H1 (cell line): ENCODE data around the gene NUP205. TPM values are rescaled to one million over a fixed set of nuclear protein-coding genes. Genes with fewer than 3 reads are reported as not detected.

Experiments used
- CTCF ChIA-PET: fragments of 300-600 bp; sonication (Branson Sonifier 250); formaldehyde crosslinking; loops from one replicate; lab custom pipeline; 2021; ENCODE audit not compliant: partially characterized antibody; lab: Charles Lee
- POLR2A ChIA-PET: fragments of 300-600 bp; sonication (Branson Sonifier 250); formaldehyde crosslinking; loops from one replicate; lab custom pipeline; 2021; ENCODE audit warnings: inconsistent platforms; ENCODE audit not compliant: partially characterized antibody; lab: Charles Lee
- DNase-seq, 2 experiments: peaks; one replicate each; pipeline versions ENCODE4 v3.0.0 to v3.0.0-alpha.2; 2010 to 2022; ENCODE audit warnings: low spot score in 2 of 2, low read depth in 1 of 2, mixed read lengths in 1 of 2
- FAIRE-seq: peaks from 2 replicates; lab custom pipeline; 2011; peaks lifted over from hg19 to GRCh38; lab: Jason Lieb, UNC
- H2AFZ ChIP-seq: 2 replicates; pipeline ENCODE4 v1.8.1; 2012; ENCODE audit warnings: low read length, inconsistent platforms
- H2AK5ac ChIP-seq: 2 replicates; pipeline ENCODE4 v1.6.1; 2013; ENCODE audit warnings: low read depth, low read length
- H2BK120ac ChIP-seq: replicated peaks from 2 replicates; pipeline ENCODE3; 2013; ENCODE audit warnings: low read depth, low read length, inconsistent platforms
- H2BK12ac ChIP-seq: 2 replicates; pipeline ENCODE4 v1.6.1; 2013; ENCODE audit warnings: low read depth, low read length
- H2BK15ac ChIP-seq: 2 replicates; pipeline ENCODE4 v1.6.1; 2013; ENCODE audit warnings: low read length
- H2BK20ac ChIP-seq: 2 replicates; pipeline ENCODE4 v1.6.1; 2013; ENCODE audit warnings: low read length
- H2BK5ac ChIP-seq: 2 replicates; pipeline ENCODE4 v1.6.1; 2013; ENCODE audit warnings: low read depth, low read length
- H3K14ac ChIP-seq: 2 replicates; pipeline ENCODE4 v1.6.1; 2013; ENCODE audit warnings: inconsistent platforms; ENCODE audit not compliant: insufficient read length
- H3K18ac ChIP-seq: 2 replicates; pipeline ENCODE4 v1.6.1; 2013; ENCODE audit warnings: low read length; ENCODE audit errors: extremely low read depth
- H3K23ac ChIP-seq: 2 replicates; pipeline ENCODE4 v1.6.1; 2013; ENCODE audit warnings: inconsistent platforms; ENCODE audit not compliant: insufficient read length
- H3K23me2 ChIP-seq: 2 replicates; pipeline ENCODE4 v1.6.1; 2013; ENCODE audit warnings: low read depth, low read length
- H3K27ac ChIP-seq: 2 replicates; pipeline ENCODE4 v1.6.1; 2011; ENCODE audit warnings: low read depth, low read length, inconsistent platforms
- H3K27me3 ChIP-seq, 4 experiments: replicated peaks in 1 of 4; 1 replicate in 1 of 4; 2 replicates in 3 of 4; pipeline versions ENCODE4 v1.6.1 to v1.8.1; 2011 to 2013; ENCODE audit warnings: low read length in 3 of 4, mild to moderate bottlenecking in 3 of 4, inconsistent platforms in 2 of 4, mixed read lengths in 2 of 4, moderate library complexity in 1 of 4; ENCODE audit not compliant: control insufficient read depth in 3 of 4, insufficient read depth in 3 of 4; ENCODE audit errors: extremely low read depth in 1 of 4
- H3K36me3 ChIP-seq, 4 experiments: 2 replicates each; pipeline versions ENCODE4 v1.6.1 to v1.8.1; 2011 to 2013; ENCODE audit warnings: mild to moderate bottlenecking in 4 of 4, low read length in 3 of 4, moderate library complexity in 2 of 4, control low read depth in 1 of 4, inconsistent platforms in 1 of 4; ENCODE audit not compliant: insufficient read depth in 4 of 4, control insufficient read depth in 2 of 4
- H3K4ac ChIP-seq: replicated peaks from 2 replicates; pipeline ENCODE3; 2013; ENCODE audit warnings: low read length, low read depth, mixed read lengths, inconsistent platforms; ENCODE audit not compliant: insufficient read length
- H3K4me1 ChIP-seq, 4 experiments: replicated peaks in 1 of 4; 1 replicate in 1 of 4; 2 replicates in 3 of 4; pipeline versions ENCODE4 v1.6.1 to v1.8.1; 2011 to 2013; ENCODE audit warnings: low read length in 3 of 4, inconsistent platforms in 2 of 4, mixed read lengths in 1 of 4; ENCODE audit not compliant: insufficient read depth in 4 of 4, control insufficient read depth in 3 of 4
- H3K4me2 ChIP-seq, 2 experiments: 2 replicates each; pipeline versions ENCODE4 v1.6.1 to v1.8.1; 2011 to 2013; ENCODE audit warnings: low read depth in 2 of 2, low read length in 2 of 2, control low read depth in 1 of 2, inconsistent platforms in 1 of 2, mild to moderate bottlenecking in 1 of 2; ENCODE audit not compliant: insufficient read depth in 1 of 2
- H3K4me3 ChIP-seq, 4 experiments: fragments of 200-600, 300-600 bp in 1 of 4; sonication (generic), shearing (Covaris generic), sonication (Bioruptor Twin) in 1 of 4; 2 replicates each; pipeline versions ENCODE4 v1.5.1 to v1.8.1; 2011 to 2016; ENCODE audit warnings: low read length in 4 of 4, low read depth in 3 of 4, control low read depth in 2 of 4, inconsistent platforms in 2 of 4, mild to moderate bottlenecking in 2 of 4, mixed read lengths in 1 of 4, moderate library complexity in 1 of 4; ENCODE audit not compliant: insufficient read depth in 2 of 4; ENCODE audit errors: extremely low read depth in 1 of 4
- H3K56ac ChIP-seq: replicated peaks from 2 replicates; pipeline ENCODE3; 2013; ENCODE audit warnings: low read depth, mild to moderate bottlenecking, mixed read lengths, low read length, inconsistent platforms; ENCODE audit not compliant: insufficient read length
- H3K79me1 ChIP-seq: 2 replicates; pipeline ENCODE4 v1.6.1; 2013; ENCODE audit warnings: low read depth, low read length, control low read depth
- H3K79me2 ChIP-seq, 2 experiments: 2 replicates each; pipeline versions ENCODE4 v1.6.1 to v1.8.1; 2012 to 2013; ENCODE audit warnings: low read length in 2 of 2, mild to moderate bottlenecking in 2 of 2, inconsistent platforms in 1 of 2; ENCODE audit not compliant: insufficient read depth in 2 of 2, control insufficient read depth in 1 of 2
- H3K9ac ChIP-seq, 4 experiments: replicated peaks in 1 of 4; 1 replicate in 1 of 4; 2 replicates in 3 of 4; pipeline versions ENCODE4 v1.6.1 to v1.8.1; 2011 to 2013; ENCODE audit warnings: low read depth in 3 of 4, low read length in 3 of 4, control low read depth in 2 of 4, mild to moderate bottlenecking in 2 of 4, moderate library complexity in 2 of 4, inconsistent platforms in 1 of 4; ENCODE audit errors: extremely low read depth in 1 of 4
- H3K9me3 ChIP-seq, 2 experiments: 2 replicates each; pipeline versions ENCODE4 v1.6.1 to v1.8.1; 2012 to 2013; ENCODE audit warnings: mild to moderate bottlenecking in 2 of 2, moderate library complexity in 2 of 2, control low read depth in 1 of 2, inconsistent platforms in 1 of 2, low read depth in 1 of 2, low read length in 1 of 2, mixed read lengths in 1 of 2; ENCODE audit not compliant: insufficient read depth in 2 of 2
- H4K20me1 ChIP-seq, 2 experiments: replicated peaks in 1 of 2; 2 replicates each; pipeline versions ENCODE3 to v1.8.1; 2011 to 2013; ENCODE audit warnings: inconsistent platforms in 2 of 2, low read length in 2 of 2, mild to moderate bottlenecking in 1 of 2; ENCODE audit not compliant: insufficient read depth in 2 of 2, control insufficient read depth in 1 of 2
- H4K5ac ChIP-seq: 2 replicates; pipeline ENCODE4 v1.6.1; 2013; ENCODE audit warnings: low read length, low read depth, mixed read lengths, inconsistent platforms; ENCODE audit not compliant: insufficient read length
- H4K8ac ChIP-seq: 2 replicates; pipeline ENCODE4 v1.8.0; 2013; ENCODE audit warnings: mild to moderate bottlenecking, moderate library complexity, low read length, inconsistent platforms; ENCODE audit not compliant: insufficient read depth; ENCODE audit errors: extremely low read depth
- H4K91ac ChIP-seq: replicated peaks from 2 replicates; pipeline ENCODE3; 2013; ENCODE audit warnings: low read length, mixed read lengths, inconsistent platforms; ENCODE audit not compliant: insufficient read length
- ASH2L ChIP-seq: fragments of 200-600, 300-600 bp; sonication (generic); IDR thresholded peaks from one replicate; pipeline ENCODE4 v1.7.1; 2017; ENCODE audit warnings: low read length
- BCL11A ChIP-seq, 2 experiments: IDR thresholded peaks; one replicate each; pipeline ENCODE4 v1.6.1; 2011; ENCODE audit warnings: low read depth in 2 of 2, low read length in 2 of 2, mild to moderate bottlenecking in 2 of 2
- FOSL1 ChIP-seq: IDR thresholded peaks from 2 replicates; pipeline ENCODE4 v1.6.1; 2011; ENCODE audit warnings: mild to moderate bottlenecking, low read depth, low read length, moderate library complexity; ENCODE audit not compliant: insufficient read depth
- HDAC6 ChIP-seq: IDR thresholded peaks from one replicate; pipeline ENCODE4 v1.7.1; 2012; ENCODE audit warnings: low read depth, mild to moderate bottlenecking, inconsistent platforms, low read length, moderate library complexity
- SIN3A ChIP-seq, 2 experiments: IDR thresholded peaks in 1 of 2; conservative IDR thresholded peaks in 1 of 2; 2 replicates each; pipeline ENCODE4 v1.6.1; 2011 to 2012; ENCODE audit warnings: low read length in 2 of 2, improper control_type of control experiment in 1 of 2, low read depth in 1 of 2, mild to moderate bottlenecking in 1 of 2
- WGBS, 2 experiments: shearing (Covaris generic) in 1 of 2; methylation state at CpG; one replicate each; pipeline versions ENCODE4 v1.1.6 to v1.1.7; 2013 to 2015; ENCODE audit warnings: low lambda C conversion rate in 2 of 2, mixed read lengths in 2 of 2, inconsistent platforms in 1 of 2, low coverage in 1 of 2, missing lambda C conversion rate in 1 of 2; ENCODE audit not compliant: insufficient replicate concordance in 2 of 2, insufficient coverage in 1 of 2, insufficient read length in 1 of 2; ENCODE audit errors: extremely low coverage in 1 of 2, missing lambda C conversion rate in 1 of 2; 5-methylcytosine and 5-hydroxymethylcytosine counted together
- polyA plus RNA-seq, 7 experiments: library from polyadenylated mRNA; depleted of rRNA in 3 of 7; stranded (reverse) in 5 of 7; unstranded in 2 of 7; fragments of >200 nt in 5 of 7; fragments of 200-250 nt in 2 of 7; gene quantifications; 1 replicate in 5 of 7; 2 replicates in 1 of 7; 4 replicates in 1 of 7; pipeline versions ENCODE4 v1.2.1 to v1.2.3, GENCODE V29; 2011 to 2013; ENCODE audit warnings: missing spikeins in 2 of 7, mixed read lengths in 2 of 7
- total RNA-seq: library from RNA; stranded (reverse); fragmentation: NEBNext Ultra II Directional; extraction: Animal tissue kit (Norgen Biotek cat#: 25700); gene quantifications from 2 replicates; pipeline ENCODE4 v1.2.1, GENCODE V29; 2021

NUP205 gene
- total and polyA plus RNA-seq, 2 of the 8 experiments (the other 6 are each of a cell fraction or from before 2014, with no cell fraction given): 148 to 216 TPM

DNA sequence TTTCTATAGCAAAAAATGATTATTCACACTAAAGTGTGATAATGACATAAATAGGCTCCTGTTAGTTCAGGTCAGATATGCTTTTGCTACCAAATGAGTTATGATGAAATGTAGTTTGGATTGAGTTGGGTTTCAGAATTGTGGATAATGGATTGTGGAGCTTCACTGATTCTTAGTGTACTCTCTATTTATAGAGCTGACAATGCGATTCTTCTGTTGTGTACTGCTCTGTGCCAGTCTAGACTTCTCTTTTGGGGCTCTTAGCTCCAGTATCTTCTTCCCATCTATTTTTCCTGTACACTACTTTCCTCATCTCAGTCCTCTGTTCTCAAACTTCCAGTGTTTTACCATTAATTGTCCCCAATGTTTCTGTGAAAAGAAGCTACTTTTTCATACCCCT is 112.1 kb downstream of the NUP205 start:
- H3K56ac ChIP-seq: no peak overlapping the region
- H3K4ac ChIP-seq: no peak overlapping the region
- CTCF ChIA-PET: interaction anchor here (0.6 to 8.9 kb wide), 11 partner anchors 13 to 339 kb away, joined by 3 to 133 read pairs (median 3); no protein-coding TSS in a partner anchor
- no peak for DNase-seq
- no peak overlapping the region for H2BK20ac ChIP-seq
- no peak overlapping the region for H2BK12ac ChIP-seq
- H4K91ac ChIP-seq: no peak overlapping the region
- H2AFZ ChIP-seq: no peak overlapping the region
- TF ChIP-seq HDAC6 (no peak), SIN3A (conservative IDR thresholded peaks at IDR 0.05 in 1 of 2, IDR thresholded peaks at IDR 0.05 in 1 of 2; ENCODE audit: low read depth in 1 of 2, low read length in 2 of 2) (no peak), BCL11A (IDR thresholded peaks at IDR 0.05; ENCODE audit: low read depth in 2 of 2, low read length in 2 of 2) (no peak), FOSL1 (no peak), ASH2L (no peak)
- TF ChIP-seq, all 59 proteins: peak for 0
- 92% methylated on average over 1 of the region's 1 CpG; no CpG with 5 or more reads in 1 of the 2 experiments for WGBS, 2 experiments
- H3K36me3 ChIP-seq: peaks cover 0 to 7% (median 2%) of the 10 kb centered on the region in 4 experiments; a peak in 2 of 8 replicates
- no peak overlapping the region for H2AK5ac ChIP-seq
- H3K9me3 ChIP-seq: peaks cover 0 to 4% of the 10 kb centered on the region in 2 experiments; a peak in 2 of 4 replicates
- H2BK120ac ChIP-seq: no peak overlapping the region
- POLR2A ChIA-PET: interaction anchor here (0.9 kb wide), 1 partner anchor 9 kb away, joined by 3 read pairs; no protein-coding TSS in a partner anchor
- H2BK5ac ChIP-seq: no peak overlapping the region
- H4K5ac ChIP-seq: no peak overlapping the region
- peaks cover 5% of the 10 kb centered on the region; the same call in 1 of the 2 replicates for H3K79me1 ChIP-seq
- H4K8ac ChIP-seq: no peak overlapping the region
- no peak overlapping the region for H3K4me3 ChIP-seq
- peaks cover 0 to 1% of the 10 kb centered on the region in 2 experiments for H4K20me1 ChIP-seq
- no peak overlapping the region for H3K9ac ChIP-seq
- H3K27me3 ChIP-seq: no peaks in the 10 kb centered on the region
- H3K23me2 ChIP-seq: no peaks in the 10 kb centered on the region
- H3K23ac ChIP-seq: no peak overlapping the region
- H3K27ac ChIP-seq: no peak overlapping the region
- peaks cover 3 to 85% of the 10 kb centered on the region in 2 experiments; a peak in 3 of 4 replicates for H3K79me2 ChIP-seq
- no peak overlapping the region for H3K14ac ChIP-seq
- no peak for FAIRE-seq
- H3K18ac ChIP-seq: no peak overlapping the region
- H3K4me1 ChIP-seq: no peaks in the 10 kb centered on the region
- no peak overlapping the region for H2BK15ac ChIP-seq
- no peak overlapping the region for H3K4me2 ChIP-seq
